SK-N-MC (cell line): ENCODE data around the gene SYPL2.

ENCODE experiments used
- EZH2 ChIP-seq: fragments of 200-600 bp; sonication (generic); IDR thresholded peaks from one replicate; pipeline ENCODE4 v1.6.1; 2017; ENCODE audit warnings: antibody characterized with exemption
- FOXP2 ChIP-seq: optimal IDR thresholded peaks from 2 replicates; pipeline ENCODE3; 2011; ENCODE audit warnings: mild to moderate bottlenecking, moderate library complexity; ENCODE audit not compliant: insufficient read depth; ENCODE audit errors: extremely low read length, control extremely low read depth
- POLR2AphosphoS5 ChIP-seq: IDR thresholded peaks from 2 replicates; pipeline ENCODE4 v1.6.1; 2012; ENCODE audit warnings: mild to moderate bottlenecking, low read depth, low read length, borderline replicate concordance

GRCh38 chr1:109516872-109517271 is 50.5 kb downstream of the SYPL2 start:
- TF ChIP-seq POLR2AphosphoS5: no peak
- TF ChIP-seq EZH2: no peak
- TF ChIP-seq FOXP2: no peak
